ENCODE measurements around the gene ANKRD60.

ANKRD60 gene

DNA sequence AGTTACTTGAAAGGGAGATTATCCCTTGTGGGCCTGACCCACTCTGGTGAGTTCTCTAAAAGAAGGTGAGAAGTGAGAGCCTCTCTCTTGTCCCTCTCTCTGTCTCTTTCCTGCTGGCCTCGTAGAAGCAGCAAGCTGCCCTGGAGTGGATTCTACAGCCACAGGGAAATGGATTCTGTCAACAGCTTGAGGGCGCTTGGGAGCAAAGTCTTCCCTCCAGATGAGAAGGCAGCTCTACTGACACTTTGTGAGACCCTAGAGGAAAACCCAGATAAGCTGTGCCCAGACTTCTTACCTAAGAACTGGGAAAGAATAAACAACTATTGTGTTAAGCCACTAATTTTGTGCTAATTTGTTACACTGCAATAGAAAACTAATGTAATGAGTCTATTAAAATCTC lies 39.9 kb downstream of the ANKRD60 start:
- DNase-seq: no peak

GRCh38 chr20:58184984-58185383 lies 43.5 kb downstream of the ANKRD60 start:
- no peak for DNase-seq

DNA sequence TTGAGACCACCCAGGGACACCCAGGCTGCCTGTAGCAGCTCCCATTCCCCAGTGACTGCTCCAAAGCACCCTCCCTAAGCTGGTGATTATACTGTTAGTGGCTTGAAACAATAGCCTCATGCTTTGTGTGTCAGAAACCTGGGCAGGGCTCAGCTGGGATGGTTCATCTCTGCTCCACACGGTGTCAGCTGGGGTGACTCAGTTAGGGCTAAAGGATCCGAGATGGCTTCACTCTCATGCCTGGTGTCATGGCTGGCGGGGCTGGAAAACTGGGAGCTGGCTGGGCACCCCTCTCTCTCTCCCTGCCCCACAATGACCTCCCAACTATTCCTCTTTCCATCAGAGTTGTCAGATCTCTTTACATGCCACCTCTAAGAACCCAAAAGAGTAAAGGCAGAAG lies 44.4 kb downstream of the ANKRD60 start:
- no peak for DNase-seq

GRCh38 chr20:58182521-58183140 lies 45.8 kb downstream of the ANKRD60 start:
- no peak for DNase-seq

GRCh38 chr20:58179432-58180099 lies 48.9 kb downstream of the ANKRD60 start:
- peak; percentile 17 for DNase-seq

GRCh38 chr20:58179083-58179431 lies 49.4 kb downstream of the ANKRD60 start:
- no peak for DNase-seq

DNA sequence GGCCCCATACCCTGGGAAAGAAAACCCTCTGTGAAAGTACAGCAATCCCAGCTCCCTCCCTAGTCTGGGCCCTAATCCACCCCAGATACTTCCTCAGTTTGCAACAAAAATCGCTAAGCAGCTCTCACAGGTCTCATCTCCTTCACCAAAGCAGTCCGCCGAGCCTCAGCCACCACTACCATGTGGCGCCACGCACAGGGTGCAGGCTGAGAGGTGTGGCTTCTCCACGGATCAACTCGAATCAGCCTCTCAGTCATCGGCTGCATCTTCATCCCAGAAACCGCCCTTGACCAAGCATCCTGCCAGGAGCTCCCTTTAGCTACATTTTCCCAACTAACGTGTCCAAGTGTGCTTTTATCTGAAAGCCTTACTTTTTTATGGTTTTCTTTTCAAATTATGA lies 50.7 kb downstream of the ANKRD60 start:
- DNase-seq: no peak

GRCh38 chr20:58175836-58176235 lies 52.6 kb downstream of the ANKRD60 start:
- no peak for DNase-seq

- DNase-seq: no peak
These were observed 53.0 kb downstream of the ANKRD60 start for GRCh38 chr20:58175425-58175824.

DNA sequence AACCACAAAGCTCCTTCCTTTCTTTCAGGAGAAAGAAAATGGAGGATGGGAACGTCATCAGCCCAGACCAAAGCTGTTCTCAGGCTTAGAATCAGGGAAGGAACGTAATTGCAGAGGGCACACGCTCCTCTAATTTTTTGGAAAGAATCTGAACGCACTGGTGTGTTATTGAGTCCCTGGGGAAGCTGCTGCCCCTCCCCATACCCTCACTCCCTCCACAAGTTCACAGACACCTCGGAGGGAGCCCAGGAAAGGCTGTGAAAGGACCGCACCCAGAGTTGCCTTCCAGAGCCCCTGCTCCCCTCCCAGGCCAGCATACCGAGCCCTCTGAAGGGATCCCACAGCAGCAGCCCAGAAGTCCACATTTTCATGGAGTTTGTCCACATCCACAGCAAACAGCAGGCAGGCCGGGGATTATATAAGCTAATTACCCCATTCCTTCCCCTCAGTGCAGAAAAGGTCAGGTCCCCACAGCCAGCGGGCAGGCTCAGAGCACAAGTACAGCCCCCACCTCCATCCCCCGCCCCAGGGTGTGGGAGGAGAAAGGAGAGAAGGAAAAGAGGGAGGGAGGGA lies 53.7 kb downstream of the ANKRD60 start:
- no peak for DNase-seq

GRCh38 chr20:58173930-58174707 lies 54.3 kb downstream of the ANKRD60 start:
- DNase-seq: no peak

- DNase-seq: no peak
These were observed 55.4 kb downstream of the ANKRD60 start for GRCh38 chr20:58173091-58173490.

DNA sequence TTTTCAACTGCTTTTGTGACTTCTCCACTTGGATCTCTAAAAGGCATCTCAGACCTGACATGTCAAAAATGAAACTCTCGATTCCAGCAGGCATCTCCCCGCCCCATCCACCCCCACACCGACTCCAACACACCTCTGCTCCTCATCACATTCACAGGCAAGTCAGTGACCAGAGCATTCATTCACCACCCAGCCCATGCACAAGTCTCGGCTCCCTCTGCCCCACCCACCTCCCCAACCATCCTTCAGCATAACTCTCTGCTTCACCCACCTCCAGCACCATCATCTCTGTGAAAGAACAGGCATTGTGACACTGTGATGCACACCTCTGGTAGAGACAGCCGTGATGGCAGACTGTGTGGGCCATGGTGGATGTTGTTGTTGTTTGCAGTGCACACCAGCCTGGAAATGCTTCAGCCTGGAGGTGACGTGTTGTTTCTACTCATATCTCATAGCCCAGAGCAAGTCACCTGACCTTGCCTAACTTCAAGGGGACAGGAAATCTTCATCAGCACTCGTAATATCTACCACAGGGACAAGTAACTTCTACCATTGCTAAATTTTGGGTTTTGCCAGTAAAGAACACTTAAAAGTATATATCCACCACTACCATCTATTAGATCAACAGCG lies 56.5 kb downstream of the ANKRD60 start:
- no peak for DNase-seq

DNA sequence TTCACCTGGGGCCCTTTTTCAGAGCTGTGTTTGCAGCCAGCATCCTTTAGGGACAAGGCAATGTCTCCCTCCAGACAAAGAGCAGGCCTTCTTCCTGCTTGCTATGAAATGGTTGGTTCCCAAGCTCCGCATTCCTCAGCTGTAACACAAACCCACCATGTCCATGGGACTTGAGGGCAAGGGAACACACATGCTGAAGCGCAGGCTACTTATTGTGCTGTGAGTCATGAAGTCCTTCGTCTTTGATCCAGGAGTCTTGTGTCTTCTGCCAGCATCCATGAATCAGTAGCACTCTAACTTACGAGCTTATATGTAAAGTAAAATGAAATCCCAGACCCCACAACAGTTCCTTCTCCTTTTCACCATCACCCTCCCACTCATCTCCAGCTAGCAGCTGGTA lies 59.0 kb downstream of the ANKRD60 start:
- no peak for DNase-seq

DNA sequence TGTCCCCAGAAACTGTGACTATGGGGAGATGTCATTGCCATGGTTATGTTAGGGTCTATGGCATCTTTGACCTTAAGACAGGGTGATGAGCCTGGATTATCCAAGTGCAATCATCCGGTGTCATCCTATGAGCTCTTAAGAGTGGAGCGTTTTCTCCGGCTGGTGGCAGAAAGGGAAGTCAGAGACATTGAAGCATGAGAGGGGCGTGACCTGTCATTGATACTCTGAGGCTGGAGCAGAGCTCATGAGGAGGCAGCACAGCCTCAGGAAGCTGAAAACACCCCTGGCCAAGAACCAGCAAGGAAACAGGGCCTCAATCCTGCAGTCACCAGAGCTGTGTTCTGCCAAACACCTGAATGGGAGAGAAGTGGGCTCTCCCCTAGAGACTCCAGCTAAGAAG lies 59.6 kb downstream of the ANKRD60 start:
- DNase-seq: no peak

- no peak for DNase-seq
These were observed 60.7 kb downstream of the ANKRD60 start for GRCh38 chr20:58167759-58168158.

All from NCI-H1105 (cell line).